ENCODE measurements around the gene ARID1B. TPM values are rescaled to one million over a fixed set of nuclear protein-coding genes. Genes with fewer than 3 reads are reported as not detected.
A peak's percentile ranks its signal among the peaks of the same experiment; 100 is the strongest.

ARID1B gene
- total RNA-seq, 1 donor from 2014 or later: 97.2 TPM

DNA sequence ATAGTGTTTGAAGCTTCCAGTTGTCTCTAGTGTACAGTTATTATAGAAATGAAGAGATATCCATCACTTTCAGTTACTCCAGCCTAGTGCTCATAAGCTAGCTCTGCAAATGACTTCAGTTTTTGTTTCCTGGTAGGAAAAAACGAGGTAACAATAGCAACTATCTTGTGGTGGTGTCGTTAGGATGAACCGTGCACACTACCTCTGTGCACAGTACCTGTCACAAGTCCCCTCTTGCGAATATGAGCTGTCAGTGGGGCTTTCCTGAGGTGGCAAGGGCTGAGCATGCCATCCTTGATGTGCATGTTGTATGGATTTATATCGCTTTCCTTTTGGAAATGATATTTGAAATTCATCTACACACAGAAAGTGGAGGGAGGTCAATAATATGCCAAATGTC lies 151.8 kb downstream of the ARID1B start:
- TF ChIP-seq, protein P1, sequence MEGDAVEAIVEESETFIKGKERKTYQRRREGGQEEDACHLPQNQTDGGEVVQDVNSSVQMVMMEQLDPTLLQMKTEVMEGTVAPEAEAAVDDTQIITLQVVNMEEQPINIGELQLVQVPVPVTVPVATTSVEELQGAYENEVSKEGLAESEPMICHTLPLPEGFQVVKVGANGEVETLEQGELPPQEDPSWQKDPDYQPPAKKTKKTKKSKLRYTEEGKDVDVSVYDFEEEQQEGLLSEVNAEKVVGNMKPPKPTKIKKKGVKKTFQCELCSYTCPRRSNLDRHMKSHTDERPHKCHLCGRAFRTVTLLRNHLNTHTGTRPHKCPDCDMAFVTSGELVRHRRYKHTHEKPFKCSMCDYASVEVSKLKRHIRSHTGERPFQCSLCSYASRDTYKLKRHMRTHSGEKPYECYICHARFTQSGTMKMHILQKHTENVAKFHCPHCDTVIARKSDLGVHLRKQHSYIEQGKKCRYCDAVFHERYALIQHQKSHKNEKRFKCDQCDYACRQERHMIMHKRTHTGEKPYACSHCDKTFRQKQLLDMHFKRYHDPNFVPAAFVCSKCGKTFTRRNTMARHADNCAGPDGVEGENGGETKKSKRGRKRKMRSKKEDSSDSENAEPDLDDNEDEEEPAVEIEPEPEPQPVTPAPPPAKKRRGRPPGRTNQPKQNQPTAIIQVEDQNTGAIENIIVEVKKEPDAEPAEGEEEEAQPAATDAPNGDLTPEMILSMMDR (conservative IDR thresholded peaks at IDR 0.05): no peak
- no peak for DNase-seq (ENCODE audit: extremely low spot score, unreplicated experiment)
- H3K4me1 Mint-ChIP-seq (ENCODE audit: unreplicated experiment): peaks cover 52% of the 10 kb centered on the region
- H3K27ac Mint-ChIP-seq: peak overlapping the region; percentile 35
- H3K4me3 Mint-ChIP-seq: no peak overlapping the region
- H3K36me3 Mint-ChIP-seq: peaks cover 12% of the 10 kb centered on the region
- no peaks in the 10 kb centered on the region for H3K9me3 Mint-ChIP-seq
- H3K27me3 Mint-ChIP-seq: no peaks in the 10 kb centered on the region

DNA sequence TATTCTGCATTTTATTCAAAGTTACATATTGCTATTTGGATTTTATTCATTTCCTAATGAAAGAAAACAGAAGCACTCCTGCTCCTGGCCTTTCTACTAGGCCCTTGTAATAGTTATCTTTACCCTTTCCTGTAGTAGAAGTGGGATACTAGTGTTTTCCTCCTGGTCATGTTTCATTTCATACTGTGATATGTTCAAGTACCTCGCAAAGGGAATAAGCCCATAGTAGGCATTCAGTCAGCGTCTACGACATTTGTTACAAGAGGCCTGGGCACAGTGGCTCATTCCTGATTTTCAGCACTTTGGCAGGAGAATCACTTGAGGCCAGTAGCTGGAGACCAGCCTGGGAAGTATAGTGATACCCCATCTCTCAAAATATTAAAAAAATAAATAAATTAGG lies 154.1 kb downstream of the ARID1B start:
- no peak overlapping the region for H3K27ac Mint-ChIP-seq

DNA sequence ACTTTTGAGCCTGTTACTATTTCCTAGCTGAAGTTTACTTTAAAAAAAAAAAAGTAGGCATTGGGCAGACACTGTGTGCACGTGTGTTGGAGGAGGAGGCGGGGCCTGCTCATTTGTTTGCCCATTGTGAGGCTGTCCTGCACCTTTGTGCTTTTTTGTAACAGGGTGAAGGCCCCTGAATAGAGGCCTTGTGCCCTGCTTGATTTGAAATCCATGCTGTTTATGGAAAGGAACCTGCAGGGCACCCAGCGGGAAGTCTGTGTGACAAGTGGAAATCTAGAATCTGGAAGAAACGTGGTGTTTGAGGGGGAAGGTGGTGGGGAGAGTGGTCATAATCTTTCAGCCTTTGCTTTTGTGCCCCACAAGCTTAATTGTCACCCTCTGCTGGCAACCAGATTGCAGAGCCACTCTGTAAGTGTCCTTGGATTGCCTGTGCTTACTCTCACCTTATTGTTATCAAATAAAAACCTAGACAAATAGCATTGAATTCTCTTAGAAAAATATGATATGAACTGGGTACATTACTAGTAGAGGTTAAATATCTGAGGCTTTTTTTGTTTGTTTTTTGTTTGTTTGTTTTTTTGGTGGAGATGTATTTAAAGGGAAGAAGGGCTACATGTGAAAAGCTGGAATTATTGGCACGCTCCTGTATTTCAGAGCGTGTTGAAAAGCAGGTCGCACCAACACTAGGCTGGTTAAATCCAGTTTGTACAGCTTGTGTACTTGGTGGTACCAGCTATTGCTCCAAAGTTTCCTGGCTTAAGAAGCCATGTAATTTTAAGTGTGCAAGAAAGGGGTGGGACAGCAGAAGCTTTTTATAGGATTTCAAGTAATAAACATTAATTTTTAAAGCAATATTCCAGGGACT lies 156.3 kb downstream of the ARID1B start:
- TF ChIP-seq, protein P1 (conservative IDR thresholded peaks at IDR 0.05): peak; percentile 36
- Mint-ChIP-seq H3K27ac (peak overlapping the region; percentile 77), H3K27me3 (no peaks in the 10 kb centered on the region), H3K4me3 (peak overlapping the region; percentile 5), H3K36me3 (peaks cover 24% of the 10 kb centered on the region), H3K4me1 (ENCODE audit: unreplicated experiment) (peaks cover 40% of the 10 kb centered on the region), H3K9me3 (no peaks in the 10 kb centered on the region)
- no peak for DNase-seq (ENCODE audit: extremely low spot score, unreplicated experiment)

More for the DNA sequence above, 154.1 kb downstream of the ARID1B start:
- peaks cover 42% of the 10 kb centered on the region for H3K4me1 Mint-ChIP-seq (ENCODE audit: unreplicated experiment)
- no peak overlapping the region for H3K4me3 Mint-ChIP-seq
- TF ChIP-seq, protein P1 (conservative IDR thresholded peaks at IDR 0.05): no peak
- H3K9me3 Mint-ChIP-seq: no peaks in the 10 kb centered on the region
- no peak for DNase-seq (ENCODE audit: extremely low spot score, unreplicated experiment)
- H3K36me3 Mint-ChIP-seq: peaks cover 19% of the 10 kb centered on the region
- H3K27me3 Mint-ChIP-seq: no peaks in the 10 kb centered on the region

DNA sequence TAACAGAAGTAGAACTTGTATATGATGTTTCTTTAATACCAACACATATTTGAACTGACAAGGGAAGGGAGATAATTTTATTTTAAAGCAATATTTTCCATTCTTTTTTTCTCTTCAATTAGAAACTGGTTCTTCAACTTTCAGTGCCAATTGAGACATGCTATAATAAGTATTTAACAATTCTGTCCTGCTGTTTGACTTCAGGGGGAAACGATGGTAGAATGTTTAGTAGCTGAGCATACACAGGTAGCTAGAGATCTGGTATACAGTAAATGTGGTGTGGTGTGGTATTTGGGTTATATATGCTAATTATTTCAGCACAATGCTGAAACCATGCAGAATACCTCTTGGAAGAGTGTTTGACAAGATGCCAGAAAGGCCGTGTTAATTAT lies 156.9 kb downstream of the ARID1B start:
- Mint-ChIP-seq H3K9me3 (no peaks in the 10 kb centered on the region), H3K27ac (peak overlapping the region; percentile 77), H3K4me3 (peak overlapping the region; percentile 51), H3K36me3 (peaks cover 24% of the 10 kb centered on the region), H3K4me1 (ENCODE audit: unreplicated experiment) (peaks cover 38% of the 10 kb centered on the region), H3K27me3 (no peaks in the 10 kb centered on the region)
- TF ChIP-seq, protein P1 (conservative IDR thresholded peaks at IDR 0.05): no peak
- no peak for DNase-seq (ENCODE audit: extremely low spot score, unreplicated experiment)

DNA sequence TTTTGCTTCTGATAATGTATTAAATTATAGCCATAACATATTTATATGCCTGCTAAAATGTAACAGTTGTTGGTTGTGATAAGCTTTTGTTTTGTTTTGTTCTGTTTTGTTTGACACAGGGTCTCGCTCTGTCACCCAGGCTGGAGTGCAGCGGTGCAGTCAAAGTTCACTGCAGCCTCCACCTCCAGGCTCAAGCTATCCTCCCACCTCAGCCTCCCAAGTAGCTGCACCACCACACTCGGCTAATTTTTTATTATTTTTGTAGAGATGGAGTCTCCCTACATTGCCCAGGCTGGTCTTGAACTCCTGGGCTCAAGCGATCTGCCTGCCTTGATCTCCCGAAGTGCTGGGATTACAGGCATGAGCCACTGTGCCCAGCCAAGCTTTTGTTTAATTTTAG lies 157.8 kb downstream of the ARID1B start:
- no peaks in the 10 kb centered on the region for H3K27me3 Mint-ChIP-seq

More for the DNA sequence above, 157.8 kb downstream of the ARID1B start:
- H3K9me3 Mint-ChIP-seq: no peaks in the 10 kb centered on the region
- no peak overlapping the region for H3K27ac Mint-ChIP-seq
- DNase-seq (ENCODE audit: extremely low spot score, unreplicated experiment): no peak
- TF ChIP-seq, protein P1 (conservative IDR thresholded peaks at IDR 0.05): no peak
- no peak overlapping the region for H3K4me3 Mint-ChIP-seq
- peaks cover 21% of the 10 kb centered on the region for H3K36me3 Mint-ChIP-seq
- H3K4me1 Mint-ChIP-seq (ENCODE audit: unreplicated experiment): peaks cover 37% of the 10 kb centered on the region
